RPMI8226 (cell line): ENCODE data around the gene PHEX.

Experiments used
- DNase-seq: peaks from one replicate; pipeline ENCODE4 v3.0.0-alpha.2; 2015

The PHEX gene

GRCh38 chrX:22163326-22163725 lies 131.2 kb downstream of the PHEX start:
- no peak for DNase-seq

GRCh38 chrX:22164770-22165388 lies 132.8 kb downstream of the PHEX start:
- DNase-seq = no peak

- DNase-seq = no peak
Measured at GRCh38 chrX:22165732-22166457, 133.8 kb downstream of the PHEX start.

- no peak for DNase-seq
Measured at GRCh38 chrX:22171287-22172060, 139.3 kb downstream of the PHEX start.

- DNase-seq = no peak
Measured at GRCh38 chrX:22173966-22174365, 141.8 kb downstream of the PHEX start.

- no peak for DNase-seq
Measured at GRCh38 chrX:22177950-22178515, 145.9 kb downstream of the PHEX start.

GRCh38 chrX:22184096-22184495 lies 152.0 kb downstream of the PHEX start:
- no peak for DNase-seq

GRCh38 chrX:22186165-22186564 lies 154.0 kb downstream of the PHEX start:
- no peak for DNase-seq

- peak; percentile 52 for DNase-seq
Measured at GRCh38 chrX:22192419-22193060, 160.4 kb downstream of the PHEX start.

GRCh38 chrX:22193851-22194659 lies 161.9 kb downstream of the PHEX start:
- DNase-seq = no peak

- no peak for DNase-seq
Measured at GRCh38 chrX:22194660-22194945, 162.5 kb downstream of the PHEX start.

GRCh38 chrX:22196149-22196548 lies 164.0 kb downstream of the PHEX start:
- no peak for DNase-seq

GRCh38 chrX:22202251-22202650 lies 170.1 kb downstream of the PHEX start:
- DNase-seq = no peak

- no peak for DNase-seq
Measured at GRCh38 chrX:22203186-22203585, 171.1 kb downstream of the PHEX start.

- no peak for DNase-seq
Measured at GRCh38 chrX:22206781-22207180, 174.7 kb downstream of the PHEX start.

- no peak for DNase-seq
Measured at GRCh38 chrX:22220941-22221340, 188.8 kb downstream of the PHEX start.

- no peak for DNase-seq
Measured at GRCh38 chrX:22234380-22234779, 202.3 kb downstream of the PHEX start.

- DNase-seq = no peak
Measured at GRCh38 chrX:22237479-22237878, 205.4 kb downstream of the PHEX start.

- no peak for DNase-seq
Measured at GRCh38 chrX:22246620-22247019, 214.5 kb downstream of the PHEX start.

- DNase-seq = no peak
Measured at GRCh38 chrX:22247169-22247568, 215.0 kb downstream of the PHEX start.

GRCh38 chrX:22248401-22248800 lies 216.3 kb downstream of the PHEX start:
- DNase-seq = no peak

- no peak for DNase-seq
Measured at GRCh38 chrX:22249371-22249770, 217.2 kb downstream of the PHEX start.

- DNase-seq = no peak
Measured at GRCh38 chrX:22268706-22269105, 236.6 kb downstream of the PHEX start.
